SW480 (cell line): ENCODE measurements around the gene DXO.
"Not testable (repeated sequence)": the region's sequence is repeated elsewhere in the genome, so short reads cannot be mapped to it uniquely, and the experiment has no call there.

Experiments
- DNase-seq: peaks from one replicate; pipeline ENCODE4 v3.0.0-alpha.2; 2016; ENCODE audit warnings: low spot score

The DXO gene

DNA sequence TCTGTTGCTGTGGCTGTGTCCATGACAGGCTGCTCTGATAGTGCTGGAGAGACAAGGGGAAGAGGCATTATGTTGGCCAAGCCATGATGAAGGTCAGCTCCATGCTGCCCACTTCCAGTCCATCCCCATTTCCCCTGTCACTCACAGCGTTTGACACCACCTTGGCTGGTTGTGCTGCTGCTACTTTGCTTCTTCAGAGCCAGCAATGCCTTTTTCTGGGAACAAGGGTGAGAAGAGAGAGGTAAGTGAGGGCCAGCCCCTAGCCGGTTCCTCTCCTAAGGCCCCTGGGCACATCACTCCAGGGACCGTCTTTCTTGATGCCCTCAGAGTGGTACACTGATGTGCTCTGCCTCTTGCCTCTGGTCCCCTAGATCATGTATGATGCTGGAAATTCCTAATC is 15.1 kb downstream of the DXO start:
- DNase-seq: no peak

DNA sequence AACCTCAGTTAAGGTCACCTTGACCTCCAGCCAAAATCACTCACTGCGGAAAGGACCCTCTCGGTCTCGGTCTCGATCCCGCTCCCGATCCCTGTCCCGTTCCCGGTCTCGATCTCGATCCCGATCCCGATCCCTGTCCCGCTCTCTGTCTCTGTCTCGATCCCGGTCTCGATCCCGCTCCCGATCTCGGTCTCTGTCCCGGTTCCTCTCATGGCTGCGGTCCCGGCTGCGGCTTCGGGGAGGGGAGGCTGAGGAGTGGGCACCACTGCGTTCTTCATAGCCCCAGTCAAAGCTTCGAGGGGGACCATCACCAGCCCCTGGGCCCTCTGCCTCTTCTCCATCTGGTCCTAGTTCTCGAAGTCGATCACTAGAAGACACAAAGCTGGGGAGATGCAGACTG is 17.4 kb downstream of the DXO start:
- DNase-seq: no peak

DNA sequence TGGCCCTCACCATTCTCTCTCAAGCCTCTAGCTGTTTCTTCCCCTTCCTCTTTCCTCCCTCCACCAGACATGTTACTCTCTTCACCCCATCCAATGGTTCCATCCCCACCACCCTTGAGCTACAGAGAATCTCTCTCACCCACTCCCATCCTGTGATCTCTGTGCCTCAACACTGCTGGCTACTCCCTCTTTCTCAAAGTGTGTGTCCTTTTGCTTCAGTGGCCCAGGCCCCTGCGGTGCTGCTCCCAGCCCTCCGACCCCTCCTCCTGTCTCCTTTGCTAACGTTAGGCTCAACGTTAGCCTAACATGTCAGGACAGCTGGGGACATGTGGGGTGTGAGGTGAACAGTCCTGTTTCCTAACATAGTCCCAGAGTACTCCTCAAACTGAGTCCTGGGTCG is 19.0 kb downstream of the DXO start:
- DNase-seq: no peak

DNA sequence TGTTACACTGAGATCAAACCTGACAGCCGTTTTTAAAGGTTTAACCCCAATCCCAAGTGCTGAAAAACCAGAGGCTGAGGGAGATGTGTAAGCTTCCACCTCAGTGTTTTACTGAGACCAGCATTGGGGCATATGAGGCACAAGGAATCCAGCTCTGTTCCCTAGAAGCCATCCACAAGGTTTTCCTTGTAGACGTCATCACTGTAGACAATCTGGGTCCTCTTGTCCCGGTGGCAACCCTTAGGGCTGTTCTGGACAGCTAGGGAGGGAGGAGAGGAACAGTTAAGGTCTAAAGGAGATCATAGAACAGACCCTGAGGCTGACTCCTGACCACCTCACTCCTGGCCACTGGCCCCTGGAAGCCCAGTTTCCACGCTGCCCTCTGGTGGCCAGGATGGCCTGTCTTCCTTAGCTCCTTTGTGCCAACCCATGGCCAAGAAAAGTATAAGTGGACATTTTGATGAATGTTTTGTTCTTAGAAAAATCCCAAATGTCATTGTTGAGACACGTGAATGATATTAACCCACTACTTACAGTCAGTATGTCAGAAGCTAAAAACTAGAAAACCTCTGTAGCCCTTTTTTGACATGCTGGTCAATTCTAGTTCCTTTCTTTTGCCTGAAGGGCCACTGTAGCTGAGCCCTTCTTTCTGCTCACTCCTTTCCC is 19.7 kb downstream of the DXO start:
- DNase-seq: no peak

DNA sequence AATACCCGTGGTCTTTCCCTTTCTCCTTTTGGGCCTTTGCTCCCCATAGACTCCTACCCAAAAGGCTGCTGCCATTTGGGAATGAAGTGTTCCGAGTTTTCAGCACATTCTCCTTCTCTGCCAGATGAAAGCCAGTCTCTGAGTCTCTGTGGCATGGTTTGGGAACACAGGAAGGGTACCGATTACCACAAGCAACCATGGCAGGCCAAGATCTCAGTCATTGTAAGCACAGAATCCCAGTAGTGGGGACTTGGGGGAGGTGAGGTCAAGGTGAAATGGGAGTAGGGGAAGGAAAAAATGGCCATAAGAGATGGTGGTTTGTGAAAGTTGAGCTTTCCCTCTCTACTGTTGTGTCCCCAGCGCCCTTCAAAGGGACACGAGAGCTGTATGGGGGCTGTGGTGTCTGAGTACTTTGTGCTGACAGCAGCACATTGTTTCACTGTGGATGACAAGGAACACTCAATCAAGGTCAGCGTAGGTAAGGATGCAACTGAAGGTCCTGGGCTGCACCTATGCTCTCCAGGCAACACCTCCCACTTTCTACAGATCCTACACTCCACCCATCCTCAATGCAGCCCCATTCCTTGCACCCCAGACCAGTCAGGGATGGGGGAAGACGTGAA is 21.9 kb downstream of the DXO start:
- no peak for DNase-seq

GRCh38 chr6:31948753-31949413 is 23.1 kb downstream of the DXO start:
- no peak for DNase-seq

DNA sequence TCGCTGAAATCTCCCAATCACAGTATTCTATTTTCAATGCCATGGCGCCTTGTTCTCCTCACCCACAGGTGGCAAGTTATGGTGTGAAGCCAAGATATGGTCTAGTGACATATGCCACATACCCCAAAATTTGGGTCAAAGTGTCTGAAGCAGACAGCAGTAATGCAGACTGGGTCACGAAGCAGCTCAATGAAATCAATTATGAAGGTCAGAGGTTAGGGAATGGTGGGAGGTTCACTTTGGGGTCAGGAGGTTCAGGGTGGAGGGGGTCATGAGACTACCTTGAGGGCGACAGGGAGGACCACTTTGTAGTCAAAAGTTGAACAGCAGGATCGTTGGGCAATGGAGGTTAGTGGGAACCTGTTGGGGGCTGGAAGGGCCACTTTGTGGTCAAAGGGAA is 23.6 kb downstream of the DXO start:
- DNase-seq: no peak

GRCh38 chr6:31947864-31948263 is 24.1 kb downstream of the DXO start:
- no peak for DNase-seq

DNA sequence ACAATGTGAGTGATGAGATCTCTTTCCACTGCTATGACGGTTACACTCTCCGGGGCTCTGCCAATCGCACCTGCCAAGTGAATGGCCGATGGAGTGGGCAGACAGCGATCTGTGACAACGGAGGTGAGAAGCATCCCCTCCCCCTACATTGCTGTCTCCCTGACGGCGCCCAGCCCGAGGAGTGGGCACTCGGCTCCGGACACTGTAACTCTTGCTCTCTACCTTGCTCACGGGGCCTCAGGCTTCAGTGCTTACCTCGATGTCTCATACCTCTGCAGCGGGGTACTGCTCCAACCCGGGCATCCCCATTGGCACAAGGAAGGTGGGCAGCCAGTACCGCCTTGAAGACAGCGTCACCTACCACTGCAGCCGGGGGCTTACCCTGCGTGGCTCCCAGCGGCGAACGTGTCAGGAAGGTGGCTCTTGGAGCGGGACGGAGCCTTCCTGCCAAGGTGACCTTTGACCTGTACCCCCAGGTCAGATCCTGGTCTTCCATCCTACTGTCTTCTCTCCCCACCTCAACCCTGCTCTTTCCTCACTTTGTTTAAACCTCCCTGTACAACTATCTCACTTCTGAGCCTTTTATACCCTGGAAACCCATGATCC is 24.8 kb downstream of the DXO start:
- no peak for DNase-seq

- no peak for DNase-seq
Observed at GRCh38 chr6:31946370-31946885, 25.5 kb downstream of the DXO start.

GRCh38 chr6:31945507-31946369 is 26.2 kb downstream of the DXO start, which contains the start of gene CFB:
TSS of gene CFB (plus strand) at chr6:31946095. CDS start at chr6:31946222, 127 bp downstream.
- DNase-seq: peak; percentile 25

DNA sequence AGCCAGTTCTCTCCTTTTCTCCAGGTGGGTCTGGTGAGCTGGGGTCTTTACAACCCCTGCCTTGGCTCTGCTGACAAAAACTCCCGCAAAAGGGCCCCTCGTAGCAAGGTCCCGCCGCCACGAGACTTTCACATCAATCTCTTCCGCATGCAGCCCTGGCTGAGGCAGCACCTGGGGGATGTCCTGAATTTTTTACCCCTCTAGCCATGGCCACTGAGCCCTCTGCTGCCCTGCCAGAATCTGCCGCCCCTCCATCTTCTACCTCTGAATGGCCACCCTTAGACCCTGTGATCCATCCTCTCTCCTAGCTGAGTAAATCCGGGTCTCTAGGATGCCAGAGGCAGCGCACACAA is 26.8 kb downstream of the DXO start:
- no peak for DNase-seq

- no peak for DNase-seq
Observed at GRCh38 chr6:31943742-31944141, 28.2 kb downstream of the DXO start.

- DNase-seq: peak; percentile 28
Observed at GRCh38 chr6:31940256-31940664, 31.7 kb downstream of the DXO start.

GRCh38 chr6:31935823-31936222 is 36.1 kb downstream of the DXO start:
- DNase-seq: no peak

GRCh38 chr6:31935021-31935420 is 36.9 kb downstream of the DXO start:
- DNase-seq: no peak

- no peak for DNase-seq
Observed at GRCh38 chr6:31933537-31933936, 38.4 kb downstream of the DXO start.

DNA sequence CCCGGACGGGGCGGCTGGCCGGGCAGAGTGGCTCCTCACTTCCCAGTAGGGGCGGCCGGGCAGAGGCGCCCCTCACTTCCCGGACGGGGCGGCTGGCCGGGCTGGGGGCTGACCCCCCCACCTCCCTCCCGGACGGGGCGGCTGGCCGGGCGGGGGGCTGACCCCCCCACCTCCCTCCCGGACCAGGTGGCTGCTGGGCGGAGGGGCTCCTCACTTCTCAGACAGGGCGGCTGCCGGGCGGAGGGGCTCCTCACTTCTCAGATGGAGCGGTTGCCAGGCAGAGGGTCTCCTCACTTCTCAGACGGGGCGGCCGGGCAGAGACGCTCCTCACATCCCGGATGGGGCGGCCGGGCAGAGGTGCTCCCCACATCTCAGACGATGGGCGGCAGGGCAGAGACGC is 39.8 kb downstream of the DXO start:
- DNase-seq: not testable (repeated sequence)

- DNase-seq: no peak
Observed at GRCh38 chr6:31930962-31931361, 41.0 kb downstream of the DXO start.

DNA sequence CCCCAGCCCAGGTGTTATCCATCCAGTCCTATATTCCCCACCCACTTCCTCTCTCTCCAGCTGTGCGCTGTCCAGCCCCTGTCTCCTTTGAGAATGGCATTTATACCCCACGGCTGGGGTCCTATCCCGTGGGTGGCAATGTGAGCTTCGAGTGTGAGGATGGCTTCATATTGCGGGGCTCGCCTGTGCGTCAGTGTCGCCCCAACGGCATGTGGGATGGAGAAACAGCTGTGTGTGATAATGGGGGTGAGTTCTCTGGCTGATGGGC is 43.3 kb downstream of the DXO start:
- DNase-seq: no peak

- no peak for DNase-seq
Observed at GRCh38 chr6:31927863-31928671, 43.9 kb downstream of the DXO start.
